ENCODE measurements around the gene COA8. TPM values are rescaled to one million over a fixed set of nuclear protein-coding genes. Genes with fewer than 3 reads are reported as not detected.

COA8 gene
- total RNA-seq, 1 donor from 2014 or later: 38.9 TPM

GRCh38 chr14:103547941-103548462 lies 14.8 kb upstream of the COA8 start:
- DNase-seq (ENCODE audit: extremely low read depth, low read depth, low spot score): no peak

GRCh38 chr14:103548463-103549351 lies 14.1 kb upstream of the COA8 start:
- DNase-seq (ENCODE audit: extremely low read depth, low read depth, low spot score): no peak

DNA sequence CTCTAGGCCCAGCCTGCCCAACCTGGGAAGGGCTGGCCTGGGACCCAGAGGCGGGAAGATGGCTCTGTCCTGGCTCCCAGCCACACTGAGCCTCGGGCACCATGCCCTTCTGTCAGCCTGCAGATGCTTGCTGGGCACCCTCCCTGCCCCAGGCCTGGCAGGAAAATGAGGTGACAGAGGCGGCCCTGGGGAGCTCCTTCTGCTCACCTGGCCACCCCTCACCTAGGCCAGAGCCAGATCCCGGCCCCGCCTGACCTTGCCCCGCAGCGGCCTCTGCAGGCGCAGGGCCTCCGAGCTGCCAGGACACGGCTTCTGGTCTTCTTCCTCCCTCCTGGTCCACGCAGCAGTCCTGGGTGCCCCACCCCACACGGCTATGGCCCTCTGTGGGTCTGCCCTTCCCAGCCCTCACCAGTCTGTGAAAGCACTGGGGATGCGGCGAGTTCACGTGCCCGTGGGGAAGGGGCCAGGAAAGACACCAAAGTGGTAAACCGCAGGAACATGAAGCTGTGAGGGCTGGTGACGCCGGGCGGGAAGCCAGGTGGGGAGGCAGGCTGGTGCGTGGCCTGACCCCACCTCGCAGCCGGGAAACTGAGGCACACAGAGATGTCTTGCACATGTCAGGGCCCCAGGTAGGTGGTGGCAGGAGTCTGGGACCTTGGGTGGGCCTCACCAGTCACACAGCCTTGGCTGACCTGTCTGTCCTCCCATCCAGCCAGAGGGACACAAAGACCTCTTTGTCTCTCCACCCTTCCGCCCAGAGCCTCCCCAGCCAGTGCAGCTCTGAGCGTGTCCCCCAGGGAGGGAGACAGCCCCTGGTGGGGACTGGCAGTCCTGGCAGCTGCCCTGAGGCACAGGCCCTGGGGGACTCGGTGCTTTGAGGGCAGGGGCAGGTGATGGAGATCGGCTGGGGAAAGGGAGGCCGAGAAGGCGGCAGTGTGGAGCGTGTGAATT lies 13.1 kb upstream of the COA8 start:
- DNase-seq (ENCODE audit: extremely low read depth, low read depth, low spot score): no peak

GRCh38 chr14:103550451-103551337 lies 12.1 kb upstream of the COA8 start:
- no peak for DNase-seq (ENCODE audit: extremely low read depth, low read depth, low spot score)

DNA sequence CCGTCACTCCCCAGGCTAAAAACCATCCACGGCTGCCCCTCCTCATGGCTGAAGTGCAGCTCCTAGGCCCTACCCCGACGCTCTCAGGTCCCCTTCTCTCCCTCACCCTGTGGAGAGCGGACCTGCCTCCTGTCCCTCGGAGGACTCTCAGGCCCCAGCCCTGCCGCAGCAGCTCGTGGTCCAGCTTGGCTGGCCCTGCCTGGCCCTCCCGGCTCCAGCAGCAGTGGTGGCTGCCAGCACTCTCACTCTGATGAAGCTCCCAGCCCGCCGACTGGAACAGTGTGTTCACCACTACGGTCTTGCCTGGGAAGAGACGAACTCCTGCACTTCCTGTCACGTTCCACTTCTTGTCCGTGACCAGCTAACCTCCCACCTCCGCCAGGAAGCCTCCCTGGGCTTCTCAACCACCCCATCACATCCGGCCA lies 11.4 kb upstream of the COA8 start:
- no peak for DNase-seq (ENCODE audit: extremely low read depth, low read depth, low spot score)

DNA sequence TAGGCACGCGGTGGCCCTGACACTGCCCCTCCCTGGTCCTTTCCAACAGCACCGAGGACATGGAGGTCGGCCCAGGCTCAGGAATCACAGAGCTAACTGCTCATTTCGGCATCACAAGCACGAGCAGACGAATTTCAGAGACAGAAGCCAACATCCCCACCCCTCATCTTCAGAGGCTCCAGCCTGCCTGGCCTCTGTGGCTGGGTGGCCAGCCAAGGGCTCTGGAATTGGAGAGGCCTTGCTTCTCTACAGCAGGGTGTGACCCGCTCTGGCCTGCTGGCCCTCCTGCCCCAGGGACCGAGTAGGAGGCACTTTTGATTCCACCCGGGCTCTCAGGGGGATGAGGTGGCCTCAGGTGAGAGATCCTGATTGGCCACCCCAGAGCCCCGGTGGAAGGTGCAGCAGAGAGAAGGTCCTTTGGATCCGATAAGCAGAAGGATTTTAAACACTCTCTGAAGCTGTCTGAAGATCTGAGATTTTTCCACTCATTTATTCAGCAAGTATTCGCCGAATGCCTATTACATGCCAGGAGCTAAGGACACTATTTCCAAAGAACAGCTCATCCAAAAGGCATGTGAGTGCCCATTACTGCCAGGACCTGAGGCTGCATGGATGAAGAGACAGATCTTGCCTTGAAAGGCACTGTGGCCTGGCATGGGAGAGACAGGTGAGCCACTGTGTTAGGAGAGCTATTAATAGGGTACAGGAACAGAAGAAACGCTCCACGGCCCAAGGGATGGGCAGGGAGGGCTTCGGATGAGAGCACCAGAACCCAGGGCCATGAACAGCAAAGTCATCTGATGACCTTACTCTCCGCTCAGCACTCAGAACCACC lies 10.5 kb upstream of the COA8 start:
- no peak for DNase-seq (ENCODE audit: extremely low read depth, low read depth, low spot score)

- DNase-seq (ENCODE audit: extremely low read depth, low read depth, low spot score): no peak
Measured at GRCh38 chr14:103552846-103553210, 9.9 kb upstream of the COA8 start.

GRCh38 chr14:103555559-103556337 lies 7.0 kb upstream of the COA8 start:
- DNase-seq (ENCODE audit: extremely low read depth, low read depth, low spot score): no peak

DNA sequence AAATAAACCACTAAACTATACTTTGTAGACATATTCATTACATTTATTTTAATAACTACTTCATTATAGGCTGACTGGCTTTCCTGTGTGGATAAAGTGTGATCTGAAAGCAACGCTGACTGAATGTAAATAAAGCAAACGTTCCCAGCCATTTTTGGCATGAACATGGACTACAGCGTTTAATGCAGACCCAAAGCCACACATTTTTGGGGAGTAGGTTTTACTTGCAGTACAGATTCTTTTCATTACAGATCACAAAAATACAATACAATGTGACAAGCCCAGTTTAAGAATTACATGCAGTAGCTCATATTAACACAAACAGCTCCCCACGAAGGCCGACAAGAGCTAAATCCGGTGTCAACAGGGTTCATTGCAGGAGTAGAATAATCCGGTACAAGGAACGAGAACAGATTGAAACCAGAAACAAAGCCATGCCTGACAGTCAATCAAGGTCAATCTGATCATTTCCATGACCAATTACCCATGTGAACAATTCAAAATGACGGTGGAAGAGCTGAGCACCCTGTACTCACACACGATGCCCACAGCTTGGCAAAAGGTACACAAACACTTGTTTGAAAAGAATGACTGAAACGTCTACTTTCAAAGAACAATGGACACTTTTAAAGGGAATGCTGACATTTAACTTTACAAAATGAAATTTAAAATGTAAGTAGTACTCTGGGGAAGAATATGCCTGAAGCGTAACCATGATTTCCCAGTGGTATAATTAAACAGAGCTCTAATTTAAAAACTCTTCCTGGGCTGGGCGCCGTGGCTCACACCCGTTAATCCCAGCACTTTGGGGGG lies 5.6 kb upstream of the COA8 start:
- no peak for DNase-seq (ENCODE audit: extremely low read depth, low read depth, low spot score)

- no peak for DNase-seq (ENCODE audit: extremely low read depth, low read depth, low spot score)
Measured at GRCh38 chr14:103558071-103558882, 4.5 kb upstream of the COA8 start.

- no peak for DNase-seq (ENCODE audit: extremely low read depth, low read depth, low spot score)
Measured at GRCh38 chr14:103559766-103560165, 3.0 kb upstream of the COA8 start.

GRCh38 chr14:103560691-103561090 lies 2.1 kb upstream of the COA8 start:
- DNase-seq (ENCODE audit: extremely low read depth, low read depth, low spot score): no peak

DNA sequence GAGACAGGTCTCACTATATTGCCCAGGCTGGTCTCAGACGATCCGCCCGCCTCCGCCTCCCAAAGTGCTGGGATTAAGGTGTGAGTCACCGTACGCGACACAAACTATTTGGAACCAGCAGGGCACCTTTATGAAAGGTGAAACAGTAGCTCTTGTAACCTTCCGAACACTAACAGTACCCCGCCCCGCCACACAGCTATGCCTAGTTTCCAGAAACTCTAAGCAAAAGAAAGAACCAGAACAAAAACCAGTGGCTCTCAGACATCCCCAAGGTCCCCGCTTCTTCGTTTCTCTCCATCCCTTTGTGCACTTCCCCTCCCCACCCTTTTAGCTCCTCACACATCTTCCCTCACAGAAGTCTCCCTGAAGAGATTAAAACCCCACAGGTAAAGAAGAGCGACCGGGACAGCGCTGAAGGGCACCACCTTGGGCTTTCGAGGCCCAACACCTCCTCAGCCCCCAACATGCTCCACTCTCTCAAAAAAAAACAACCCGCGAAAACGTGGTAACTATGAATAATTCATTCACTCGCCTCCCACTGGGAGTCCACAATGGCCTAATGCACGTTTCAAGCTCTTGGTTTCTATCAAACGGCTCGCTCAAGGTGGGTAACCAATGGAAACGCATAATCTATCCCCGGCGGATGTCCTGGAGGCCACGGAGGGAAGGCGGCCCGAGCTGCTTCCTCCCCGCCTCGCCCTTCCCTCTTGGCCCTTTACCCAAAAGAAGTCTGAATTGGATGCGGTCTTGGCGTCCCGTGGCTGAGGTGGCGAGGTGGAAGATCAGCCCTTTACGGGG lies 1.2 kb upstream of the COA8 start:
- no peak for DNase-seq (ENCODE audit: extremely low read depth, low read depth, low spot score)

- DNase-seq (ENCODE audit: extremely low read depth, low read depth, low spot score): no peak
Measured at GRCh38 chr14:103562179-103562428, 656 bp upstream of the COA8 start.

- DNase-seq (ENCODE audit: extremely low read depth, low read depth, low spot score): no peak
Measured at GRCh38 chr14:103563226-103563620, 463 bp downstream of the COA8 start.

GRCh38 chr14:103563844-103564505 lies 1.2 kb downstream of the COA8 start:
- no peak for DNase-seq (ENCODE audit: extremely low read depth, low read depth, low spot score)
